SK-N-MC (cell line): ENCODE data around the gene INPP5A.
"Not testable (repeated sequence)": the region's sequence is repeated elsewhere in the genome, so short reads cannot be mapped to it uniquely, and the experiment has no call there.

ENCODE experiments used
- DNase-seq: peaks from one replicate; pipeline ENCODE4 v3.0.0-alpha.2; 2011; ENCODE audit warnings: low read depth, low spot score
- H3K27ac ChIP-seq: fragments of 200-600 bp; sonication (generic); 2 replicates; pipeline ENCODE4 v1.5.1; 2016; ENCODE audit warnings: mixed run types
- H3K36me3 ChIP-seq: fragments of 200-600 bp; sonication (generic); 2 replicates; pipeline ENCODE4 v1.6.1; 2017; ENCODE audit warnings: antibody characterized with exemption, low read length, mixed read lengths; ENCODE audit not compliant: insufficient read depth
- H3K4me3 ChIP-seq: fragments of 200-600 bp; sonication (generic); 2 replicates; pipeline ENCODE4 v1.5.1; 2016
- H3K9ac ChIP-seq: fragments of 200-600 bp; sonication (generic); 2 replicates; pipeline ENCODE4 v1.8.0; 2017; ENCODE audit warnings: mixed run types, mixed read lengths; ENCODE audit not compliant: insufficient read length
- H3K9me3 ChIP-seq: fragments of 200-600 bp; sonication (generic); 2 replicates; pipeline ENCODE4 v1.6.1; 2017; ENCODE audit warnings: low read depth, mild to moderate bottlenecking, antibody characterized with exemption, low read length, moderate library complexity, mixed read lengths
- EZH2 ChIP-seq: fragments of 200-600 bp; sonication (generic); IDR thresholded peaks from one replicate; pipeline ENCODE4 v1.6.1; 2017; ENCODE audit warnings: antibody characterized with exemption
- FOXP2 ChIP-seq: optimal IDR thresholded peaks from 2 replicates; pipeline ENCODE3; 2011; ENCODE audit warnings: mild to moderate bottlenecking, moderate library complexity; ENCODE audit not compliant: insufficient read depth; ENCODE audit errors: extremely low read length, control extremely low read depth
- POLR2AphosphoS5 ChIP-seq: IDR thresholded peaks from 2 replicates; pipeline ENCODE4 v1.6.1; 2012; ENCODE audit warnings: mild to moderate bottlenecking, low read depth, low read length, borderline replicate concordance

Gene INPP5A

GRCh38 chr10:132667342-132668047 is 129.9 kb downstream of the INPP5A start:
- no peak for TF ChIP-seq FOXP2
- TF ChIP-seq EZH2, result no peak
- no peak for TF ChIP-seq POLR2AphosphoS5
- Histone ChIP-seq H3K4me3 (no peak overlapping the region), H3K27ac (no peak overlapping the region), H3K9ac (no peak overlapping the region), H3K36me3 (no peaks in the 10 kb centered on the region), H3K9me3 (no peaks in the 10 kb centered on the region)
- DNase-seq, result no peak

- H3K27ac ChIP-seq, result no peak overlapping the region
Observed at GRCh38 chr10:132668048-132668394, 130.4 kb downstream of the INPP5A start.

GRCh38 chr10:132669208-132669861 is 131.7 kb downstream of the INPP5A start:
- Histone ChIP-seq H3K36me3 (no peaks in the 10 kb centered on the region), H3K4me3 (no peak overlapping the region), H3K27ac (no peak overlapping the region), H3K9me3 (no peaks in the 10 kb centered on the region), H3K9ac (no peak overlapping the region)
- TF ChIP-seq FOXP2, result no peak
- no peak for TF ChIP-seq POLR2AphosphoS5
- TF ChIP-seq EZH2, result no peak
- no peak for DNase-seq

More at GRCh38 chr10:132668048-132668394, 130.4 kb downstream of the INPP5A start:
- no peaks in the 10 kb centered on the region for H3K9me3 ChIP-seq
- H3K36me3 ChIP-seq, result no peaks in the 10 kb centered on the region
- H3K4me3 ChIP-seq, result no peak overlapping the region
- no peak for DNase-seq
- TF ChIP-seq FOXP2 (no peak), EZH2 (no peak), POLR2AphosphoS5 (no peak)
- H3K9ac ChIP-seq, result no peak overlapping the region

GRCh38 chr10:132670546-132671227 is 133.1 kb downstream of the INPP5A start:
- no peak overlapping the region for H3K27ac ChIP-seq
- H3K9ac ChIP-seq, result no peak overlapping the region
- H3K36me3 ChIP-seq, result no peaks in the 10 kb centered on the region
- no peaks in the 10 kb centered on the region for H3K9me3 ChIP-seq
- TF ChIP-seq POLR2AphosphoS5 (no peak), EZH2 (no peak), FOXP2 (no peak)
- DNase-seq, result no peak
- no peak overlapping the region for H3K4me3 ChIP-seq

- no peak for TF ChIP-seq FOXP2
- no peak for TF ChIP-seq EZH2
- H3K27ac ChIP-seq, result no peak overlapping the region
- DNase-seq, result no peak
- no peaks in the 10 kb centered on the region for H3K9me3 ChIP-seq
- H3K36me3 ChIP-seq, result no peaks in the 10 kb centered on the region
- no peak overlapping the region for H3K9ac ChIP-seq
- H3K4me3 ChIP-seq, result no peak overlapping the region
Observed at GRCh38 chr10:132671228-132672154, 133.9 kb downstream of the INPP5A start.

GRCh38 chr10:132673746-132674145 is 136.2 kb downstream of the INPP5A start:
- not testable (repeated sequence) for DNase-seq, H3K9me3 ChIP-seq, H3K4me3 ChIP-seq, H3K36me3 ChIP-seq, H3K27ac ChIP-seq, H3K9ac ChIP-seq

GRCh38 chr10:132674311-132674710 is 136.7 kb downstream of the INPP5A start:
- DNase-seq, result no peak
- no peaks in the 10 kb centered on the region for H3K36me3 ChIP-seq
- H3K4me3 ChIP-seq, result no peak overlapping the region
- no peaks in the 10 kb centered on the region for H3K9me3 ChIP-seq
- H3K27ac ChIP-seq, result no peak overlapping the region
- H3K9ac ChIP-seq, result no peak overlapping the region
- no peak for TF ChIP-seq EZH2
- no peak for TF ChIP-seq POLR2AphosphoS5
- no peak for TF ChIP-seq FOXP2

GRCh38 chr10:132675031-132675740 is 137.6 kb downstream of the INPP5A start:
- no peak for DNase-seq
- H3K27ac ChIP-seq, result no peak overlapping the region
- no peak for TF ChIP-seq FOXP2
- no peaks in the 10 kb centered on the region for H3K9me3 ChIP-seq
- H3K4me3 ChIP-seq, result no peak overlapping the region
- H3K36me3 ChIP-seq, result no peaks in the 10 kb centered on the region
- no peak overlapping the region for H3K9ac ChIP-seq
